ENCODE results near the gene MRPL17.

- no peak for TF ChIP-seq CTCF (conservative IDR thresholded peaks at IDR 0.05; ENCODE audit: low read depth, low read length)
- no peak for TF ChIP-seq EZH2 (IDR thresholded peaks at IDR 0.05; ENCODE audit: borderline replicate concordance, low read depth, low read length, poor library complexity, severe bottlenecking)
These were observed 36.0 kb downstream of the MRPL17 start for GRCh38 chr11:6646918-6647679.

Data from A673 (cell line).